Gastroesophageal sphincter (tissue), 4 donors: Measurements from ENCODE around the gene ALDH18A1. TPM values are rescaled to one million over a fixed set of nuclear protein-coding genes. Genes with fewer than 3 reads are reported as not detected.

Experiments
- ATAC-seq: fragments of 150-250 bp; one replicate; pipeline ENCODE4 v1.9.1; 2016; ENCODE audit warnings: mild to moderate bottlenecking, moderate library complexity
- H3K27ac ChIP-seq, 4 donors: fragments of 200-600 bp; sonication (generic) in 3 of 4; 1 replicate in 3 of 4; 2 replicates in 1 of 4; pipeline ENCODE4 v1.5.1; 2016 to 2019
- H3K27me3 ChIP-seq: fragments of 200-600 bp; sonication (generic); one replicate; pipeline ENCODE4 v1.5.1; 2019
- H3K36me3 ChIP-seq, 2 donors: fragments of 200-600 bp; sonication (generic); one replicate each; pipeline ENCODE4 v1.5.1; 2019; ENCODE audit warnings: control low read depth in 1 of 2
- H3K4me1 ChIP-seq, 3 donors: fragments of 200-600 bp; sonication (generic); 1 replicate in 2 of 3; 2 replicates in 1 of 3; pipeline ENCODE4 v1.5.1; 2016 to 2019; ENCODE audit warnings: control low read depth in 2 of 3
- H3K4me3 ChIP-seq, 2 donors: fragments of 200-600 bp; sonication (generic); one replicate each; pipeline ENCODE4 v1.5.1; 2019; ENCODE audit warnings: mild to moderate bottlenecking in 1 of 2, moderate library complexity in 1 of 2
- H3K9me3 ChIP-seq, 3 donors: fragments of 200-600 bp; sonication (generic); one replicate each; pipeline ENCODE4 v1.5.1; 2017 to 2019; ENCODE audit warnings: control low read depth in 2 of 3
- EP300 ChIP-seq: sonication (generic); formaldehyde crosslinking; IDR thresholded peaks from one replicate; pipeline ENCODE4 v1.6.1; 2017; ENCODE audit warnings: antibody characterized with exemption, mild to moderate bottlenecking
- POLR2A ChIP-seq, 2 donors: fragments of 450-650 bp; IDR thresholded peaks; one replicate each; pipeline ENCODE4 v1.6.1; 2017; ENCODE audit warnings: antibody characterized with exemption in 2 of 2, mild to moderate bottlenecking in 2 of 2, moderate library complexity in 1 of 2
- POLR2AphosphoS5 ChIP-seq: sonication (generic); formaldehyde crosslinking; IDR thresholded peaks from one replicate; pipeline ENCODE4 v1.6.1; 2017; ENCODE audit warnings: antibody characterized with exemption
- WGBS, 2 donors: methylation state at CpG; one replicate each; pipeline ENCODE4 v1.1.5; 2018; ENCODE audit warnings: low coverage in 1 of 2; 5-methylcytosine and 5-hydroxymethylcytosine counted together
- total RNA-seq, 4 donors: library from RNA; depleted of rRNA; stranded (reverse); fragments of >200 nt; gene quantifications; one replicate each; pipeline ENCODE4 v1.1.0, GENCODE V29; 2016
- TF ChIP-seq, protein P1 (sequence below), 4 experiments: fragments of 200-600 bp in 2 of 4; fragments of 450-650 bp in 2 of 4; sonication (generic) in 1 of 4; IDR thresholded peaks; one replicate each; pipeline ENCODE4 v1.5.1; 2017 to 2019; ENCODE audit warnings: antibody characterized with exemption in 4 of 4, mild to moderate bottlenecking in 2 of 4, moderate library complexity in 2 of 4

Gene ALDH18A1
- total RNA-seq, 4 donors from 2014 or later: 19.1 to 32.9 (median 26.7) TPM

DNA sequence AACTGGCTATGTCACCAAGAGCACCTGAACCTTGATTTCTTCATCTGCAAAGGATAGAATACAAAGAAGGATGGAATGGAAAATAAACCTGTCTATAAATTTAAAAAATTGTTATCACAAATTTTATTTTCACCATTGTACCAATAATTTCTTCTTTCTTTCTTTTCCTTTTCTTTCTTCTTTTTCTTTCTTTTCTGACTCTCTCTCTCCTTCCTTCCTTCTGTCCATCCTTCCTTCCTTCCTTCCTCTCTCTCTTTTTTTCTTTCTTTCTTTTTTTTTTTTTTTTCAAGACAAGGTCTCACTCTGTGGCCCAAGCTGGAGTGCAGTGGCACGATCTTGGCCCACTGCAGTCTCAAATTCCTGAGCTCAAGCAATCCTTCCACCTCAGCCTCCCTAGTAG, 58.7 kb downstream of the ALDH18A1 start:
- WGBS, 2 donors: 100% methylated on average over 1 of the region's 1 CpG; no CpG with 5 or more reads in 1 of the 2 donors
- Histone ChIP-seq H3K4me1 (peaks cover 0 to 17% (median 0%) of the 10 kb centered on the region in 3 donors), H3K9me3 (no peaks in the 10 kb centered on the region), H3K27ac (no peak overlapping the region), H3K36me3 (no peaks in the 10 kb centered on the region), H3K27me3 (no peaks in the 10 kb centered on the region), H3K4me3 (no peak overlapping the region)
- no peak for TF ChIP-seq EP300
- no peak for TF ChIP-seq POLR2A (IDR thresholded peaks at IDR 0.05)
- TF ChIP-seq, protein P1, sequence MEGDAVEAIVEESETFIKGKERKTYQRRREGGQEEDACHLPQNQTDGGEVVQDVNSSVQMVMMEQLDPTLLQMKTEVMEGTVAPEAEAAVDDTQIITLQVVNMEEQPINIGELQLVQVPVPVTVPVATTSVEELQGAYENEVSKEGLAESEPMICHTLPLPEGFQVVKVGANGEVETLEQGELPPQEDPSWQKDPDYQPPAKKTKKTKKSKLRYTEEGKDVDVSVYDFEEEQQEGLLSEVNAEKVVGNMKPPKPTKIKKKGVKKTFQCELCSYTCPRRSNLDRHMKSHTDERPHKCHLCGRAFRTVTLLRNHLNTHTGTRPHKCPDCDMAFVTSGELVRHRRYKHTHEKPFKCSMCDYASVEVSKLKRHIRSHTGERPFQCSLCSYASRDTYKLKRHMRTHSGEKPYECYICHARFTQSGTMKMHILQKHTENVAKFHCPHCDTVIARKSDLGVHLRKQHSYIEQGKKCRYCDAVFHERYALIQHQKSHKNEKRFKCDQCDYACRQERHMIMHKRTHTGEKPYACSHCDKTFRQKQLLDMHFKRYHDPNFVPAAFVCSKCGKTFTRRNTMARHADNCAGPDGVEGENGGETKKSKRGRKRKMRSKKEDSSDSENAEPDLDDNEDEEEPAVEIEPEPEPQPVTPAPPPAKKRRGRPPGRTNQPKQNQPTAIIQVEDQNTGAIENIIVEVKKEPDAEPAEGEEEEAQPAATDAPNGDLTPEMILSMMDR (IDR thresholded peaks at IDR 0.05): no peak
- TF ChIP-seq POLR2AphosphoS5: no peak
- ATAC-seq: no peak

DNA sequence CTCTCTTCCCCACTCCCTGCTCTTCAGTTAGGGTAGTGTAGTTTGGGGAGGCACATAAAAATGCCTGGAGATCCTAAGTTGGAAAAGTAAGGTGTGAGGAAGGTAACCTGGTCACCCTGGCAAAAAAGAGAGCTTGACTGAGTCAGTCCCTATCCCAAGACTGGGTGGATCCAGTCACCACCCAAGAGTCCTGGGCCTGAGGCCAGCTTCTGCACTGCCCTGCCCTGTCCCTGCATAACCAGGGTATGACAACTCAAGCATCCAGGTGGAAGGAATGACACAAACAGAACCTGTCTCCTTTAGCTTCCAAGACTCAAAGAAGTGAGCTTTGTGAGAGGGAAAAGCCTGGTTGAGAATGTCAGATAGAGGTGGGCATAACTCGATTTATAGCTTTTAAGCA, 68.5 kb downstream of the ALDH18A1 start:
- Histone ChIP-seq H3K27ac (no peak overlapping the region), H3K4me1 (no peaks in the 10 kb centered on the region), H3K4me3 (no peak overlapping the region), H3K36me3 (no peaks in the 10 kb centered on the region), H3K9me3 (no peaks in the 10 kb centered on the region), H3K27me3 (no peaks in the 10 kb centered on the region)
- no peak for ATAC-seq
- WGBS, 2 donors: 80% methylated on average over 1 of the region's 1 CpG; no CpG with 5 or more reads in 1 of the 2 donors
- TF ChIP-seq EP300: no peak
- no peak for TF ChIP-seq POLR2AphosphoS5
- no peak for TF ChIP-seq POLR2A (IDR thresholded peaks at IDR 0.05)
- TF ChIP-seq, protein P1 (IDR thresholded peaks at IDR 0.05): no peak

DNA sequence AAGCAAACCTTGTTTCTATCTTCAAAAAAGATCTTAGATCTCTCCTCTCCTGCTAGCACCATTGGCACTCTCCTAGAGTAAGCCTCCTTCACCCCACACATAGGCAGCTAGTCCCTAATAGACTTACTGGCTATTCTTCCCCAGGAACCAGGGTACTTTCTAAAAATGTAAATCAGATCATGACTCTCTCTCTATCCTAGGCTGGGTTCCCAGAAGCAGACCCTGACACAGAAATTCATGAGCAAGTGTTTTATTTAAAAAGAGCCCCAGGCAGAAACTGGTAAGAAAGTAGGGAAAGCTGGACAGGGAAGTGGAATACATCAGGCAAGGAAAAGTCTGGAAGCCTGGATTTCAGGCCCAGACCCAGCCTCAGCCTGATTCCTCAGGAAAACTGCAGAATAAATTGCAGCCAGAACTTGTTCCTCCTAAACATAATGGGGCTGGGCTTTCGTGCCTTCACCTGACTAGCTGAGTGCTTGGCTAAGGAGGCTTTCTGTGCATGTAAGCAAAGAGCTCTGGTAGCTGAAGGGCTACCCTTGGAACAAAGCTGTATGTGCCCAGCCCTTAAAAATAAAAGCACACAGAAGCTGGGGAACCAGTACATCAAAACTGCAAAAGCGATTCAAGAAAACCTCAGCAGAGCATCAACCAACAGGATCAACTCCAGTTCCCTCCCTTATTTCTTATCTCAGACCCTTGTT, 76.5 kb downstream of the ALDH18A1 start:
- H3K9me3 ChIP-seq: no peaks in the 10 kb centered on the region
- no peak overlapping the region for H3K4me3 ChIP-seq
- no peak for ATAC-seq

DNA sequence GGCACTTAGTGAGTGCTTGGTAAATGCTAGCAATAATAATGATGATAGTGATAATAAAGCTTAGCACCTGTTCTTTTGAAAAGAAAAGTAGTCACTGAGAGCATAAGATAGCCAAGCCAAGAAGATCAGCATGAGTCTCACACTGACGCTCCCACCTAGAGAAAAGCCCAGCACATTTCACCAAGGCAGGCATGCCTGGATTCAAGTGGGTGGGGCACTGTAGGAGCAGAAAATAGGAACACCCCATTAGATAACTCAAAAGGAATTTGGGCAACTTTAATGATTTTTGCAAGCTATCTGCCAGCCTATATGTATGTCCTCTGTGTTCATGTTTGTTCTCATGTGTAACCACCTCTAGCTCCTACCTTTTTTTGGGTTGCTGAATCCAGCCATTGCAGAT, 77.2 kb downstream of the ALDH18A1 start:
- TF ChIP-seq POLR2A (IDR thresholded peaks at IDR 0.05) (no peak), POLR2AphosphoS5 (no peak)
- TF ChIP-seq, protein P1 (IDR thresholded peaks at IDR 0.05): no peak
- no peak for ATAC-seq
- WGBS, 2 donors: 71 to 83% methylated on average over 1 of the region's 1 CpG
- Histone ChIP-seq H3K9me3 (no peaks in the 10 kb centered on the region), H3K36me3 (no peaks in the 10 kb centered on the region), H3K27ac (no peak overlapping the region), H3K4me3 (no peak overlapping the region), H3K4me1 (no peaks in the 10 kb centered on the region), H3K27me3 (no peaks in the 10 kb centered on the region)

More for the DNA sequence above, 76.5 kb downstream of the ALDH18A1 start:
- no peaks in the 10 kb centered on the region for H3K36me3 ChIP-seq
- H3K27ac ChIP-seq: no peak overlapping the region
- WGBS, 2 donors: 77 to 90% methylated on average over 1 to 2 of the region's 2 CpGs
- TF ChIP-seq EP300 (no peak), POLR2A (IDR thresholded peaks at IDR 0.05) (no peak), POLR2AphosphoS5 (no peak)
- TF ChIP-seq, protein P1 (IDR thresholded peaks at IDR 0.05): no peak
- no peaks in the 10 kb centered on the region for H3K27me3 ChIP-seq
- no peaks in the 10 kb centered on the region for H3K4me1 ChIP-seq

DNA sequence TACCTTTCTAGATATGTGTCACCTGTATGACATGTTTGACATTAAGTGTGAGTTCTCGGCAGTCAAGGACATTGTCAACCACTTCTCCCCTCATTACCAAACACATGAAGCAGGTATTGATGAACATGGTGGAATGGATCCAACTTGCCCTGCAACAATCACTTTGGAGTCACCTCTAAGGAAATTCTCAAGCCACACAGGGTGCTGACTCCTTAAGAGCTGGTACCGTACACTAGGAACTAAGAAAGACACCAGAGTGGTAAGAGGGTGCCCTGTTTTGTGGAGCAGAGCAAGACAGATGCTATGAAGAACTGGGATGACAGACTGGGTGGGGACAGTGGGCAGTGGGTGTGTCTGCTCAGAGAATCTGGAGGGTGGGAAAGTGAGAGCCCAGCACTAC, 77.9 kb downstream of the ALDH18A1 start:
- Histone ChIP-seq H3K4me1 (no peaks in the 10 kb centered on the region), H3K4me3 (no peak overlapping the region), H3K36me3 (no peaks in the 10 kb centered on the region), H3K9me3 (no peaks in the 10 kb centered on the region), H3K27me3 (no peaks in the 10 kb centered on the region), H3K27ac (no peak overlapping the region)
- TF ChIP-seq POLR2AphosphoS5 (no peak), EP300 (no peak), POLR2A (IDR thresholded peaks at IDR 0.05) (no peak)
- TF ChIP-seq, protein P1 (IDR thresholded peaks at IDR 0.05): no peak
- WGBS, 2 donors: 80 to 100% methylated on average over 1 to 2 of the region's 2 CpGs
- ATAC-seq: no peak
